GM12878 (cell line): ENCODE data around the gene PGF. TPM values are rescaled to one million over a fixed set of nuclear protein-coding genes. Genes with fewer than 3 reads are reported as not detected.

Experiments
- ATAC-seq: fragments of 200-7000 bp; cut with Tn5 transposase; 3 replicates; pipeline ENCODE4 v1.9.1; 2020; ENCODE audit warnings: mild to moderate bottlenecking, moderate library complexity
- BruUV-seq: library from RNA; stranded (reverse); fragments of 400-500 nt; replicated peaks from 2 replicates; lab custom pipeline; 2021; lab: Mats Ljungman, UMichigan
- CTCF ChIA-PET: fragments of 300-600 bp; sonication (Branson Sonifier 250); formaldehyde crosslinking; extraction: SDS; loops from one replicate; lab custom pipeline; 2021; ENCODE audit warnings: inconsistent platforms; lab: Yijun Ruan, JAX
- POLR2A ChIA-PET: fragments of 350-600 bp; formaldehyde crosslinking; extraction: SDS; loops from one replicate; lab custom pipeline; 2021; ENCODE audit warnings: inconsistent platforms; lab: Charles Lee
- RAD21 ChIA-PET: fragments of 300-600 bp; sonication (Branson Sonifier 250); formaldehyde crosslinking; loops from one replicate; lab custom pipeline; 2023; ENCODE audit warnings: antibody characterized with exemption; ENCODE audit not compliant: unreplicated experiment; lab: Charles Lee
- SMC1A ChIA-PET: fragments of 300-600 bp; sonication (Branson Sonifier 250); formaldehyde crosslinking; loops from one replicate; lab custom pipeline; 2023; ENCODE audit not compliant: unreplicated experiment, uncharacterized antibody; lab: Charles Lee
- DNase-seq: peaks from one replicate; pipeline ENCODE4 v3.0.0-alpha.2; 2011; ENCODE audit warnings: low read depth, low spot score
- FAIRE-seq: peaks from 3 replicates; lab custom pipeline; 2011; peaks lifted over from hg19 to GRCh38; lab: Jason Lieb, UNC
- H2AFZ ChIP-seq: 2 replicates; pipeline ENCODE4 v1.6.0; 2011; ENCODE audit warnings: low read depth, low read length, control low read depth; ENCODE audit not compliant: control insufficient read depth
- H3K27ac ChIP-seq: 2 replicates; pipeline ENCODE4 v1.5.1; 2011; ENCODE audit warnings: control low read depth; ENCODE audit not compliant: control insufficient read depth, insufficient read depth
- H3K27me3 ChIP-seq, 2 experiments: replicated peaks in 1 of 2; 2 replicates each; pipeline versions ENCODE4 v1.6.0 to v1.6.1; 2011; ENCODE audit warnings: low read length in 1 of 2; ENCODE audit not compliant: control insufficient read depth in 2 of 2, insufficient read depth in 2 of 2
- H3K36me3 ChIP-seq, 2 experiments: 2 replicates each; pipeline ENCODE4 v1.5.1; 2011; ENCODE audit warnings: low read length in 1 of 2; ENCODE audit not compliant: control insufficient read depth in 2 of 2, insufficient read depth in 2 of 2
- H3K4me1 ChIP-seq: 2 replicates; pipeline ENCODE4 v1.6.1; 2011; ENCODE audit warnings: mild to moderate bottlenecking, low read length, moderate library complexity, mixed read lengths; ENCODE audit not compliant: control insufficient read depth, insufficient read depth
- H3K4me2 ChIP-seq: 2 replicates; pipeline ENCODE4 v1.6.0; 2011; ENCODE audit warnings: control low read depth; ENCODE audit not compliant: control insufficient read depth, insufficient read depth
- H3K4me3 ChIP-seq: fragments of 200-600 bp; sonication (generic); 2 replicates; pipeline ENCODE4 v1.5.1; 2016
- H3K79me2 ChIP-seq: 2 replicates; pipeline ENCODE4 v1.6.0; 2011; ENCODE audit warnings: low read length; ENCODE audit not compliant: control insufficient read depth, insufficient read depth
- H3K9ac ChIP-seq: 2 replicates; pipeline ENCODE4 v1.8.0; 2011; ENCODE audit warnings: low read length, control low read depth, mixed read lengths; ENCODE audit not compliant: control insufficient read depth, insufficient read depth
- H3K9me3 ChIP-seq: replicated peaks from 3 replicates; pipeline ENCODE4 v1.5.1; 2011; ENCODE audit warnings: mild to moderate bottlenecking, low read length; ENCODE audit not compliant: control insufficient read depth, insufficient read depth
- H4K20me1 ChIP-seq: 2 replicates; pipeline ENCODE4 v1.6.0; 2011; ENCODE audit not compliant: control insufficient read depth, insufficient read depth
- BMI1 ChIP-seq: fragments of 450-650 bp; IDR thresholded peaks from 2 replicates; pipeline ENCODE4 v1.6.1; 2016; ENCODE audit warnings: mild to moderate bottlenecking, moderate library complexity, borderline replicate concordance
- CTCF ChIP-seq, 3 experiments: IDR thresholded peaks in 2 of 3; conservative IDR thresholded peaks in 1 of 3; 2 replicates each; pipeline ENCODE4 v1.5.1; 2011; ENCODE audit warnings: low read depth in 3 of 3, low read length in 3 of 3, mild to moderate bottlenecking in 3 of 3, control low read depth in 2 of 3, moderate library complexity in 2 of 3, inconsistent platforms in 1 of 3, mixed read lengths in 1 of 3; ENCODE audit not compliant: control insufficient read depth in 2 of 3, insufficient read depth in 1 of 3; ENCODE audit errors: extremely low read depth in 1 of 3
- EP300 ChIP-seq, 2 experiments: fragments of 150-350 bp in 1 of 2; IDR thresholded peaks; 2 replicates each; pipeline ENCODE4 v1.6.1; 2011 to 2012; ENCODE audit warnings: low read depth in 2 of 2, low read length in 2 of 2, borderline replicate concordance in 1 of 2, improper control_type of control experiment in 1 of 2, inconsistent platforms in 1 of 2; ENCODE audit not compliant: control insufficient read depth in 1 of 2
- FOS ChIP-seq: IDR thresholded peaks from 3 replicates; pipeline ENCODE4 v1.6.1; 2011; ENCODE audit warnings: borderline replicate concordance; ENCODE audit not compliant: insufficient read length; ENCODE audit errors: extremely low read depth
- FOXK2 ChIP-seq: fragments of 450-650 bp; IDR thresholded peaks from 2 replicates; pipeline ENCODE4 v1.6.1; 2017; ENCODE audit warnings: mild to moderate bottlenecking, moderate library complexity
- HDGF ChIP-seq: fragments of 450-650 bp; IDR thresholded peaks from 2 replicates; pipeline ENCODE4 v1.6.1; 2016; ENCODE audit warnings: antibody characterized with exemption
- KLF5 ChIP-seq: fragments of 450-650 bp; IDR thresholded peaks from 2 replicates; pipeline ENCODE4 v1.6.1; 2014; ENCODE audit warnings: mild to moderate bottlenecking; ENCODE audit not compliant: partially characterized antibody
- MXI1 ChIP-seq: fragments of 150-350 bp; IDR thresholded peaks from 2 replicates; pipeline ENCODE4 v1.6.1; 2011; ENCODE audit warnings: low read depth, mild to moderate bottlenecking, inconsistent platforms, low read length, improper control_type of control experiment
- RAD21 ChIP-seq: IDR thresholded peaks from 2 replicates; pipeline ENCODE4 v1.6.1; 2011; ENCODE audit warnings: mild to moderate bottlenecking, low read depth, low read length, moderate library complexity; ENCODE audit not compliant: insufficient read depth
- SIN3A ChIP-seq: IDR thresholded peaks from 2 replicates; pipeline ENCODE4 v1.6.1; 2012; ENCODE audit warnings: low read depth, low read length, improper control_type of control experiment
- SMC3 ChIP-seq: IDR thresholded peaks from 2 replicates; pipeline ENCODE4 v1.6.1; 2011; ENCODE audit warnings: low read length, improper control_type of control experiment, borderline replicate concordance
- SPI1 ChIP-seq: IDR thresholded peaks from 2 replicates; pipeline ENCODE4 v1.6.1; 2011; ENCODE audit warnings: low read depth, mild to moderate bottlenecking, low read length, moderate library complexity, borderline replicate concordance; ENCODE audit not compliant: insufficient read depth
- YY1 ChIP-seq: IDR thresholded peaks from 2 replicates; pipeline ENCODE4 v1.6.1; 2011; ENCODE audit warnings: low read depth, mild to moderate bottlenecking, low read length
- ZBTB40 ChIP-seq: fragments of 450-650 bp; IDR thresholded peaks from 2 replicates; pipeline ENCODE4 v1.6.1; 2016; ENCODE audit warnings: mild to moderate bottlenecking, moderate library complexity, borderline replicate concordance
- ZNF207 ChIP-seq: fragments of 450-650 bp; IDR thresholded peaks from 2 replicates; pipeline ENCODE4 v1.6.1; 2014; ENCODE audit warnings: antibody characterized with exemption, mild to moderate bottlenecking, borderline replicate concordance
- WGBS: methylation state at CpG from one replicate; pipeline ENCODE4 v1.1.6; 2016; ENCODE audit warnings: low lambda C conversion rate; ENCODE audit not compliant: insufficient replicate concordance, insufficient coverage; ENCODE audit errors: missing lambda C conversion rate; 5-methylcytosine and 5-hydroxymethylcytosine counted together
- in situ Hi-C: fragments of 300-500 bp; cut with MboI; formaldehyde crosslinking; loops from 9 replicates; pipeline ENCODE4 v1.14.3; 2018; ENCODE audit warnings: mixed read lengths
- intact Hi-C: fragments of 100-400 bp; cut with micrococcal nuclease; formaldehyde crosslinking; loops from one replicate; pipeline ENCODE4 v1.14.2; 2022; ENCODE audit not compliant: unreplicated experiment
- polyA plus RNA-seq, 11 experiments: library from polyadenylated mRNA; depleted of rRNA in 4 of 11; unstranded in 6 of 11; stranded (reverse) in 5 of 11; fragments of >200 nt; fragmentation: Nextera tagmentation in 4 of 11; fragmentation: Illumina TruSeq in 1 of 11; extraction: Ambion mirVana in 4 of 11; extraction: Trizol in 1 of 11; gene quantifications; 1 replicate in 1 of 11; 2 replicates in 10 of 11; pipeline versions ENCODE4 v1.2.1 to v1.2.3, GENCODE V29; 2011 to 2016; ENCODE audit warnings: inconsistent platforms in 2 of 11, missing spikeins in 2 of 11, low read depth in 1 of 11
- total RNA-seq, 4 experiments: library from RNA; depleted of rRNA in 3 of 4; stranded (reverse); fragments of >200 nt in 3 of 4; fragmentation: Illumina TruSeq in 1 of 4; extraction: Trizol in 1 of 4; gene quantifications; 2 replicates each; pipeline versions ENCODE4 v1.2.1 to v1.2.3, GENCODE V29; 2013 to 2021

The PGF gene
- total and polyA plus RNA-seq, 10 of the 15 experiments (the other 5 are each of a cell fraction or from before 2014, with no cell fraction given): 0.11 to 5.5 (median 0.63) TPM

GRCh38 chr14:74913986-74914573 lies 41.3 kb downstream of the PGF start:
- CTCF ChIA-PET: interaction anchor here (1.6 to 4.7 kb wide), 2 partner anchors 53 to 175 kb away, joined by 4 to 24 read pairs; no protein-coding TSS in a partner anchor
- no peak overlapping the region for H3K4me2 ChIP-seq
- DNase-seq (no peak), ATAC-seq (peak; percentile 88), FAIRE-seq (no peak)
- WGBS: 37% methylated on average over 6 of the region's 6 CpGs
- POLR2A ChIA-PET: no interaction called here
- TF ChIP-seq KLF5 (no peak), FOXK2 (no peak), CTCF (IDR thresholded peaks at IDR 0.05 in 2 of 3, conservative IDR thresholded peaks at IDR 0.05 in 1 of 3; ENCODE audit: control insufficient read depth in 2 of 3, extremely low read depth in 1 of 3, insufficient read depth in 1 of 3, low read depth in 3 of 3, low read length in 3 of 3) (peak; percentile 62 to 76 (median 70)), BMI1 (no peak), RAD21 (peak; percentile 76), ZNF207 (no peak), MXI1 (no peak), EP300 (IDR thresholded peaks at IDR 0.05; ENCODE audit: borderline replicate concordance in 1 of 2, control insufficient read depth in 1 of 2, low read depth in 2 of 2, low read length in 2 of 2) (no peak), SMC3 (peak; percentile 64; the same call in 1 of the 2 replicates), HDGF (no peak), SPI1 (no peak), FOS (no peak), YY1 (0 out of 2 replicates have a peak, but pooled peaks have one; percentile 37), SIN3A (no peak), ZBTB40 (no peak)
- no peaks in the 10 kb centered on the region for H3K9me3 ChIP-seq
- SMC1A ChIA-PET: no interaction called here
- H3K9ac ChIP-seq: no peak overlapping the region
- H3K4me1 ChIP-seq: no peaks in the 10 kb centered on the region
- RAD21 ChIA-PET: interaction anchor here (1.4 kb wide), 1 partner anchor 175 kb away, joined by 4 read pairs; no protein-coding TSS in a partner anchor
- no peak overlapping the region for H3K4me3 ChIP-seq
- no TSS peak for BruUV-seq
- H3K27me3 ChIP-seq: no peaks in the 10 kb centered on the region
- H3K79me2 ChIP-seq: no peaks in the 10 kb centered on the region
- in situ Hi-C loops: no loop called here
- intact Hi-C loops: loop anchor here (1.0 kb wide), 2 partner anchors 32 to 174 kb away; no protein-coding TSS in a partner anchor
- no peaks in the 10 kb centered on the region for H3K36me3 ChIP-seq
- H2AFZ ChIP-seq: no peak overlapping the region
- H4K20me1 ChIP-seq: no peaks in the 10 kb centered on the region
- H3K27ac ChIP-seq: no peak overlapping the region
